GM04503 (cell line): ENCODE measurements around the gene CCDC170.
"Not testable (repeated sequence)": the region's sequence is repeated elsewhere in the genome, so short reads cannot be mapped to it uniquely, and the experiment has no call there.

ENCODE experiments used
- DNase-seq: peaks from one replicate; pipeline ENCODE4 v3.0.0-alpha.2; 2012; ENCODE audit warnings: low read depth

CCDC170 gene

DNA sequence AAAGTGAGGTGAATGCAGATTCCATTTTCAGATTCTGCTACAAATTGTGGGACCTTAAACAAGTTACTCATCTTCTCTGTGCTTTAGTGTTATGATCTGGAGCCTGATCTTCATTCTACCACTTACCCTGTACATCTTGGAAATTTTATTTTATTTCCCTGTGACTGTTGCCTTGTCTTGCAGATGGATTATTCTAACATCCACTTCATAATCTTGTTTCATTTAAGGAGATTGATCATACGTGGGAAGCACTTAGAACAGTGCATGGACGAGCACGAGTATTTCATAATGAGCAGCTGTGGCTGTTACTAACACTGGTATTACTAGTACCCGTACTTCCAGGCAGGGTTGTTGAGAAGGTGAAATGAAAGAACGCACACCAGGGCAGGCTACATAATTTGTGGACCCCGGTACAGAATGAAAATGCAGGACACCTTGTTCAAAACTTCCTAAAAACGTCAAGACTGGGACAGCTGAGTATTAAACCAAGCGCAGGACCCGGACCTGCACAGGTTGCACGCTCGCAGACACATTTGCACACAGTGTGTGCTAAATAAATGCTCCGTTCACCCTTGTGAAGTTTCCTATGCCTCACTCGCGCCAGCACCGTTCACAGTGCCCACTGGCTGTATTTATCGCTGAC is 535 bp upstream of the CCDC170 start:
- DNase-seq, result no peak

GRCh38 chr6:151494235-151494935 is 568 bp downstream of the CCDC170 start:
- no peak for DNase-seq

DNA sequence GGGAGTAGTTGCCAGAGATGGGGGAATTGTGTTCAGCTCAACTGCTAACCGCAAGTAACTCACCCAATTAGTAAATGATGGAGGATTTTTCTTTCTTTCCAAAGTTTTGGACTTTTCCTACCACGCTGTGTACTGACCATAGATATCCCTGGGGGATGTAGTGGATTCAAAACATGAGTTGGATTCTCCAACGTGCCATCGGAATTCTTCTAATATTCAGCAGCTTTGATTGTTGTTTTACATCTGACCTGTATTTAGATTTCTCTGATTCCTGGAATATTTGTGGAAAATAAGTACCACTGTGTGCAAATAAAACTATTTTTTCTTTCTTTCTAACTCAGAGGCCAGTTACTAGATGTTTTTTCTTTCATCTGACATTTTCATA is 1.1 kb downstream of the CCDC170 start:
- DNase-seq, result no peak

DNA sequence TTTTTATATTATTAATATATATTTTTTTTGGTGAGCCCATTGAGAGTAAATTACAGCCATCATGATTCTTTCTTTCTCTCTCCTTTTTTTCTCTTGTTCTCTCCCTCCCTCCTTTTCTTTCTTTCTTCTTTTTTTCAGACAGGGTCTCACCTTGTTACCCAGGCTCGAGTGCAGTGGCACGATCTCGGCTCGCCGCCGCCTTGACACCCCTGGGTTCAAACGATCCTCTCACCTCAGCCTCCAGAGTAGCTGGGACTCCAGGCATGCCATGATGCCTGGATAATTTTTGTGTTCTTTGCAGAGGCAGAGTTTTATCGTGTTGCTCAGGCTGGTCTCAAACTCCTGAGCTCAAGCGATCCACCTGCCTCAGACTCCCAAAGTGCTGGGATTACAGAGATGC is 1.6 kb downstream of the CCDC170 start:
- no peak for DNase-seq

DNA sequence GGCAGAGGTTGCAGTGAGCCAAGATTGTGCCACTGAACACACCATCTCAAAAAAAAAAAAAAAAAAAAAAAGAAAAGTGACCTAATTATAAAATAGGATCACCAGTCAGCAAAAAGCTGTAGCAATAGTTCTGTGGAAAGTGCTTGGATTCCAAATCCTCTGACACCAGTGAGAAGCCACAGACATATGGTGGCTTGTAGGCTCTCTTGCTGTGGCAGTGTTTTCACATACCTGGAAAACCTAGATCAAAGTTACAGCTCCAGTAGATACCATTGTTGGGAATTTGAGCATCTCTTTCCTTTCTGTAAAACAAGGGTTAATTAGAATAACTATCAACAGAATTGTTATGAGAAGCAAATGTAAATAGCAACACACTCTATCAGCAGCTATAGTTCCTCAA is 4.1 kb downstream of the CCDC170 start:
- DNase-seq, result no peak

DNA sequence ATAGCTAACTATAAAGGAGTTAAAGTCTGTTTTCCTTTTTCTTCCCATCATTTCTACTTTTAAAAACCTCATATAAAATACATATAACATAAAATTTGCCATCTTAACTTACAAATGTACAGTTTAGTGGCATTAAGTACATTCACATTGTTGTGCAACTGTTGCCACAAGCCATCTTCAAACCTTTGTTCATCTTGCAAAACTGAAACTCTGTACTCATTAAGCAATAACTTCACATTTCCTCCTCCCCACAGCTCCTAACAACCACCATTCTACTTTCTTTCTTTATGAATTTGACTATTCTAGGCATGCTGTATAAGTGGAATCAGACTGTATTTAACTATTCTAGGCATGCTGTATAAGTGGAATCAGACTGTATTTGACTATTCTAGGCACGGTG is 4.5 kb downstream of the CCDC170 start:
- DNase-seq, result no peak

DNA sequence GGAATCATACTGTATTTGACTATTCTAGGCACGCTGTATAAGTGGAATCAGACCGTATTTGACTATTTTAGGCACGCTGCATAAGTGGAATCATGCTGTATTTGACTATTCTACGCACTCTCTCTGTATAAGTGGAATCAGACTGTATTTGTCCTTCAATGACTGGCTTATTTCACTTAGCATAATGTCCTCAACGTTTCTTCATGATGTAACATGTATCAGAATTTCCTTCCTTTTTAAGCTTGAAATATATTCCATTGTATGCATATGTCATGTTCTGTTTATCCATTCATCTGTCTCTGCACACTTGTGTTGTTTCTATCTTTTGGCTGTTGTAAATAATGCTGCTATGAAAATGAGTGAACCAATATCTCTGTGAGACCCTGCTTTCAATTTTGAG is 5.7 kb downstream of the CCDC170 start:
- DNase-seq, result no peak

GRCh38 chr6:151501511-151502136 is 7.8 kb downstream of the CCDC170 start:
- no peak for DNase-seq

DNA sequence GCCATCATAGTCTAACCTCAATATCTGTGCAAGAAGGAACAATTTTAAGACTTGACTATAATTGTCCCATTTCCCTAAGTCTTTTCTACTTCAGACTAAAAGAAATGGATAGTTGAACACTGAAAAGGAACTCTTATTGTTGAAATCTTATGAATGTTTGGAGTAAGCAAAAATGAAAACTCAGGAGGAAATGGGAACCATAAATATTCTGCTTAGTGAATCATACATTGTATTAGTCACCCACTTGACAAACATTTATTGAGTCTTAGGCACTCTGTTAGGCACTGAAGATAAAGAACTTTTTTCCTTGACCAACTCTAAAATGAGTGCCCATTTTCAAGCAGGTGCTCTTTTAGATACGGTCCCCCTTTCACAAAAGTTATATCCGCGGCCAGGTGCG is 8.7 kb downstream of the CCDC170 start:
- no peak for DNase-seq

GRCh38 chr6:151506761-151507160 is 12.9 kb downstream of the CCDC170 start:
- DNase-seq, result no peak

GRCh38 chr6:151509048-151509447 is 15.2 kb downstream of the CCDC170 start:
- DNase-seq, result no peak

DNA sequence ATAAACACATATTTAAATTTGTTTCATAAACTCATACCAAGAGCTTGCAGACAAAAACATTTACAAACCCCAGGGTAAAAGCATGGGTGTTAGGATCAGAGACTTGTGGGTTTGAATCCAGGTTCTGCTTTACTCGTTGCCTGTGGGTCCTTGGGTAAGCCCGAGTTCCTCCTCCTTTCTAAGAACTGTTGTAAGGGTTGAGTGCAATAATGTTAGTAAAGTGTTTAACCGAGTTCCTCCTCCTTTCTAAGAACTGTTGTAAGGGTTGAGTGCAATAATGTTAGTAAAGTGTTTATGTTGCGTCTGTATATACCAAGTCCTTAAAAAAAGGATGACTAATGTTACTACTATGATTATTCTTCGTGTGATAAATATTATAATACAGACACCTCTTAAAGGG is 18.7 kb downstream of the CCDC170 start:
- no peak for DNase-seq

- DNase-seq, result no peak
These were observed 20.3 kb downstream of the CCDC170 start for GRCh38 chr6:151514000-151514730.

DNA sequence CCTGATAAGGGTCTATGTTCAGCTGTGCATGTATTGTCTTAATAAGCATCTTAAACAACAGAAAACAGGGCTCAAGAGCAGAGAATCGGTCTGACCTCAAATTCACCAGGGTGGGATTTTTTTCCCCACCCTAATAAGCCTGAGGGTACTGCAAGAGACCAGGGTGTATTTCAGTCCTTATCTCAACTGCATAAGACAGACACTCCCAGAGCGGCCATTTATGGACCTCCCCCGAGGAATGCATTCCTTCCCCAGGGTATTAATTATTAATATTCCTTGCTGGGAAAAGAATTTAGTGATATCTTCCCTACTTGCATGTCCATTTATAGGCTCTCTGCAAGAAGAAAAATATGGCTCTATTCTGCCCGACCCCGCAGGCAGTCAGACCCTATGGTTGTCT is 25.2 kb downstream of the CCDC170 start:
- DNase-seq, result not testable (repeated sequence)

DNA sequence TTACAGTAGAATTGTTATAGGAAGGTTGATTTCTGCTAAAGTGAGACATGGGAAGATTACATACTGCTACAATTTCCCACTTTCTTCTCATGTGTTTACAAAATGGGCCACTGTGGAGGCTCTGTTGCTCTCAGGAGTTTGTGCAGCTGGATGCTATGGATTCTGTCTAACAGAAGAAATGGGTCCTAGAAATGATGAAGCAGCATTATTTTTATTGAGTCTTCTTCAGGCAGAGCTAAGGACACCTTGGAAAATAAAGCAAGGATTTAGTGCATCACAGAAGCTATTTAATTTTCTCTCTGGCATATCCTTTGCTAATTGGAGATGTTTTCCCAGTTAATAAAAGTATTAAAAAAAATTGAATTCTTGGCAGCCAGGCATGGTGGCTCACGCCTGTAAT is 29.2 kb downstream of the CCDC170 start:
- DNase-seq, result no peak

GRCh38 chr6:151524059-151524458 is 30.2 kb downstream of the CCDC170 start:
- no peak for DNase-seq

DNA sequence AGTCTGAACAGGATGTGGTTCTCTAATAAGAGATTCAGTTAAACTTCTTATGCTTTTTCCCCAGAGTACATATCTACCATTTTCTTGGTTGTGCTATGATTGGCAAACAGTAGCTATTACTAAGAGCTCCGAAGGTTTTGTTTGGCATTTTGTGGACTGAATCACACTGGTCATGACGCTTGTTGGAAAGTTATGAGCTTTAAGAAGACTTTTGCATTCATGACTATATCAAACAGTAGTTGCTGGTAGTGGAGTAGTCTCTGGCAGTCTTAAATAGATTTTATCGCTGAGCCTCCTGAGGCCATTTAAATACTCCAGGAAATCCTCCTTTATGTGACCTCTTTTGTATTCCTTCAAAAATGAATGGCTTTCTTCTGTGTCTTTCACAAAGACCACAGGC is 40.8 kb downstream of the CCDC170 start:
- DNase-seq, result no peak

- DNase-seq, result no peak
These were observed 41.8 kb downstream of the CCDC170 start for GRCh38 chr6:151535476-151536187.

DNA sequence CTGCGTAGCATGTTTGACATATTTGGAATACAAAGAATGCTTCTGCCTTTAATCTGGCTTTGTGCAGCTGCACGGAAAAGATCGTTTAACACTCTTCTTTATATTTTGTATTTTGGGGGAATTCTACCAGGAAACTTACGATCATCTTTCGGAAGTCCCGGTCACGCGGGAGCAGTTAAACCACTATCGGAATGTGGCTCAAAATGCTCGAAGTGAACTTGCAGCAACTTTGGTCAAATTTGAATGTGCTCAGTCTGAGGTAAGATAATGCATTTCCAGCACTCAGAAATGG is 42.3 kb downstream of the CCDC170 start:
- DNase-seq, result peak; percentile 1

- DNase-seq, result no peak
These were observed 43.7 kb downstream of the CCDC170 start for GRCh38 chr6:151537556-151537955.

GRCh38 chr6:151539506-151540268 is 45.9 kb downstream of the CCDC170 start:
- DNase-seq, result no peak

DNA sequence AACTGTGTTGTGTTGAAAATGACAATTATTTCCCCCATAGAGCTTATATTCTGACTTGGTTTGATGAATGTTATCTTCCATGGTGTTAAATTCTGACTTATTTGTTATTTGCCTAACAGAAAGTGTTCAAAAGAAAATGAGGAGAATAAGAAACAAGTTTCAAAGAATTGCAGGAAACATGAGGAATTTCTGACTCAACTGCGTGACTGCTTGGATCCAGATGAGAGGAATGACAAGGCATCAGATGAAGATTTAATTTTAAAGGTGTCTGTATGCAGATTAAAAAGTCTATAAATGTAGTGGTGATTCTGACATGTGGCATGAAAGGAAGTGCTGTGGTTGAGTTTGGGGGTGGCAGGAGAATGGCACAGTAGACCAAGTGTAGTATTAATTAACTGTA is 50.6 kb downstream of the CCDC170 start:
- DNase-seq, result no peak
